OCI-LY3 (cell line): ENCODE results near the gene INHBE.

Experiments
- CTCF ChIP-seq: fragments of 200-600, 300-600 bp; sonication (generic); IDR thresholded peaks from 2 replicates; pipeline ENCODE4 v1.5.1; 2014; ENCODE audit warnings: antibody characterized with exemption, low read length, low read depth
- EZH2phosphoT487 ChIP-seq: fragments of 200-600 bp; shearing (Covaris generic); IDR thresholded peaks from 2 replicates; pipeline ENCODE4 v1.6.1; 2018; ENCODE audit warnings: antibody characterized with exemption, mixed run types, low read depth

- TF ChIP-seq CTCF (no peak), EZH2phosphoT487 (no peak)
Measured at GRCh38 chr12:57485695-57486094, 30.6 kb downstream of the INHBE start.
